Medulla oblongata (tissue), 1 donor: Measurements from ENCODE around the gene MARS1.
"Not testable (repeated sequence)": the region's sequence is repeated elsewhere in the genome, so short reads cannot be mapped to it uniquely, and the experiment has no call there.

Experiments used
- DNase-seq: peaks from one replicate; pipeline ENCODE4 v3.0.0-alpha.2; 2015; ENCODE audit errors: extremely low spot score

The MARS1 gene

GRCh38 chr12:57487597-57488401, at the start of gene MARS1:
TSS of gene MARS1 (plus strand) at chr12:57488068. CDS start at chr12:57488091, 23 bp downstream.
- peak; percentile 99 for DNase-seq

DNA sequence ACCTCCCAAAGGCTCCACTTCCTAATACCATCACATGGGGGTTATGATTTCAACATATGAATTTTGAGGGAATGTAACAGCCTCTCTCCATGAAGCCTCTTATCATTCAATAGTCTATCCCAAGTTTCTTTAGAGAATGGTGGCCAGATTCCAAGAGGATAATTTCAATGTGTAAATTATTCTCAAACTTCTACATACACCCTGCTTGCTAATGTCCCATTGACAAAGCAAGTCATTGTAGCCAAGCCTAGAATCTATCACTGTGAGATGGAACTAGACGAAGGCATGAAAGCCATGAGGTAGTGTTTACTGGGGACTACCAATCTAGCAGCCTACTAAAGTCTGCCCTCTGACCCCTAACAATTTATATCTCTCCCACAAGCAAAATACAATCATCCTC, 49.5 kb upstream of the MARS1 start:
- DNase-seq = no peak

GRCh38 chr12:57439762-57440266, 48.1 kb upstream of the MARS1 start:
- no peak for DNase-seq

DNA sequence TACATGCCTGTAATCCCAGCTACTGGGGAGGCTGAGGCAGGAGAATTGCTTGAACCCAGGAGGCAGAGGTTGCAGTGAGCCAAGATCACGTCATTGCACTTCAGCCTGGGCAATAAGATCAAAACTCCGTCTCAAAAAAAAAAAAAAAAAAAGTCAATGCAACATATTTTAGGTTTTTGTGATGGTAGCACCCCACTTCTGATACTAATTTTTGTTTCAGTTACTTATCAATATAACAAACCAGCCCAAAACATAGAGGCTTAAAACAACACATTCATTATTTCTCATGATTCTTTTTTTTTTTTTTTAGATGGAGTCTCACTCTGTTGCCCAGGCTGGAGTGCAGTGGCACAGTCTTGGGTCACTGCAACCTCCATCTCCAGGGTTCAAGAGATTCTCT, 46.5 kb upstream of the MARS1 start:
- not testable (repeated sequence) for DNase-seq

- DNase-seq = no peak
Observed at GRCh38 chr12:57441846-57442427, 45.9 kb upstream of the MARS1 start.

DNA sequence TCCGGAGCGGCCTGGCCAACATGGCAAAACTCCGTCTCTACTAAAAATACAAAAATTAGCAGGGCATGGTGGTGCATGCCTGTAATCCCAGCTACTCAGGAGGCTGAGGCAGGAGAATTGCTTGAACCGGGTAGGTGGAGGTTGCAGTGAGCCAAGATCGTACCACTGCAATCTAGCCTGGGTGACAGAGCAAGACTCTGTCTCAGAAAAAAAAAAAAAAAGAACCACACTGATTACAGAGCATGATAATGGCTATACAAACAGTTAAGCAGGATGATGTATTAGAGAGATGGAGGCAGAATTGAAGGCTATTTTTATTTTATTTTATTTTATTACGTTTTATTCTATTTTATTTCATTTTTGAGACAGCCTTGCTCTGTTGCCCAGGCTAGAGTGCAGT, 43.5 kb upstream of the MARS1 start:
- not testable (repeated sequence) for DNase-seq

DNA sequence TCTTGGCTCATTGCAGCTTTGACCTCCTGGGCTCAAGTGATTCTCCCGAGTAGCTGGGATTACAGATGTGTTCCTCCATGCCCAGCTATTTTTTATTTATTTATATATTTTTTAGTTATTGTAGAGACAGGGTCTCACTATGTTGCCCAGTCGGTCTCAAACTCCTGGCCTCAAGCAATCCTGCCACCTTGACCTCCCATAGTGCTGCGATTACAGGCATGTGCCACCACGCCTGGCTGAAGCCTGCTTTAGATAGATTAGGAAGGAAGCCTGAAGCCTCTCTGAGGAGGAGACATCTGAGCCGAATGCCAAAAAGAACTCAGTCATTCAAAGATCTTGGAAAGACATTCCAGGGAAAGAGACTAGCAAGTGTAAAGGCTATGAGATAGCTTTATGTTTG, 43.1 kb upstream of the MARS1 start:
- DNase-seq = no peak

DNA sequence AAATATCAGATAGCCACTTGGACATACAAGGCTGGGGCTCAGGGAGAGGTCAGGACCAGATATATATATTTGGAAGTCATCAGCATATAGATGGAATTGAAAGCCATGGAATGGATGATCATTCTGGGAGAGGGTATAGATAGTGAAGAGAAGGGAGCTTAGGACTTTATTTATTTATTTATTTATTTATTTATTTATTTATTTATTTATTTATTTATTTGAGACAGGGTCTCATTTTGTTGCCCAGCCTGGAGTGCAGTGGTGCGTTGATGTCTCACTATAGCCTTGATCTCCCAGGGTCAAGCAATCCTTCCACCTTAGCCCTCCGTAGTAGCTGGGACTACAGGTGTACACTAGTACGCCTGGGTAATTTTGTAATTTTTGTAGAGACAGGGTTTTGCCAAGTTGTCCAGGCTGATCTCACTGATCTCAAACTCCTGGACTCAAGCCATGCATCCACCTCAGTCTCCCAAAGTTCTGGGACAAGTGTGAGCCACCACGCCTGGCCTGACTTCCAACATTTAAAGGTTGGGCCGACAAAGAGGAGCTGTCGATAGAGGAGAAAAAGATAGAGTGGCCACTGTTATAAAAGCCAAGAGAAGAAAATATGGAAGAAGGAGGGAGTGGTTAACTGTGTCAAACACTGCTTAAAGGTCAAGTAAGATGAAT, 41.4 kb upstream of the MARS1 start:
- DNase-seq = no peak

DNA sequence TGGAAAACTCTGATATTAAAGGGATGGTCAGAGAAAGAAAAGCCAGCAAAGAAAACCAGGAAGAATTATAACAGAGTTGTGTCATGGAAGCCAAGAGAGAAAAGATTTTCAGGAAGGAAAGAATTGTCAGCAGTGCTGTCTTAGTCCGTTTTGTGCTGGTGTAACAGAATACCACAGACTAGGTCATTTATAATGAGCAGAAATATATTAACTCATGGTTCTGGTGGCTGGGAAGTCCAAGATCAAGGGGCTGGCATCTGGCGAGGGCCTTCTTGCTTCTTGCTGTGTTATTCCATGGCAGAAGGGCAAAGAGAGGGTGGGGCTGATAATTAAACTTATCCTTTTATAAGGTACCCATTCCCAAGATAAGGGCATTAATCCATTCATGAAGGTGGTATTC, 39.2 kb upstream of the MARS1 start:
- no peak for DNase-seq

DNA sequence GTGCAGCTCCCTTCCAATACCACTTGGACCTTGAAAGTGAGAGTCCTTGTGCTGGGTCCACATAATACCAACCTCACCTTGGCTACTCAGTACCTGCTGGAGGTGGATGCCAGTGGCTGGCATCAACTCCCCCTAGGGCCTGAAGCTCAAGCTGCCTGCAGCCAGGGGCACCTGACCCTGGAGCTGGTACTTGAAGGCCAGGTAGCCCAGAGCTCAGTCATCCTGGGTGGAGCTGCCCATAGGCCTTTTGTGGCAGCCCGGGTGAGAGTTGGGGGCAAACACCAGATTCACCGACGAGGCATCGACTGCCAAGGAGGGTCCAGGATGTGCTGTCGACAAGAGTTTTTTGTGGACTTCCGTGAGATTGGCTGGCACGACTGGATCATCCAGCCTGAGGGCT, 38.5 kb upstream of the MARS1 start:
- DNase-seq = no peak

DNA sequence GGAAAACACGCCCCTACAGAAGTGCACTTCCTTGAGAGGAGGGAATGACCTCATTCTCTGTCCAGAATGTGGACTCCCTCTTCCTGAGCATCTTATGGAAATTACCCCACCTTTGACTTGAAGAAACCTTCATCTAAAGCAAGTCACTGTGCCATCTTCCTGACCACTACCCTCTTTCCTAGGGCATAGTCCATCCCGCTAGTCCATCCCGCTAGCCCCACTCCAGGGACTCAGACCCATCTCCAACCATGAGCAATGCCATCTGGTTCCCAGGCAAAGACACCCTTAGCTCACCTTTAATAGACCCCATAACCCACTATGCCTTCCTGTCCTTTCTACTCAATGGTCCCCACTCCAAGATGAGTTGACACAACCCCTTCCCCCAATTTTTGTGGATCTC, 37.8 kb upstream of the MARS1 start:
- no peak for DNase-seq

DNA sequence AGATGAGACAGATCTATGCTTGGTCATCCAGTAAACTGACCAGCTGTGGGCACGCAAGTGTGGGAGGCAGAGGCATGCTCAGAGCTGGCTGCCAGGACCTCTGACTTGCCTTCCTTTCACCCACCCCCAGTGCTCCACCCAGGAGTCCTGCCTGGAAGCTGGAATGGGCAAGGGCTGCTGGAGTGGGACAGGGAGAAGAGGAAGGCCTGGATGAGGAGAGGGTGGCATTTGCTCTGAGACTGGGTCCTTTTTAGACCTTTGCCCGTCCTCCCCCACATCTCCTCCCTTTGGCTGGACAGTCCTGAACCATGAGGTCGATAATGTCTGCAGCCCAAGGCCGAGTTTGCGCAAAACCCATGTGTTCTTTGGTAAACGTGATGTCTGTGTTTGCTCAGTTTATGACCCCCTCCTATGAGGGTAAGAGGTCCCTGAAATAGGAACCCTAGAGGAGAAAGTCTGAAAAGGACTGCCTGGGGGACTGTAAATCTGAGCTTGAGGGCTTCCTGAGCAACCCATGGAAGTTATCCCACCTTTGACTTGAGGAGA, 36.6 kb upstream of the MARS1 start:
- no peak for DNase-seq

- DNase-seq = no peak
Observed at GRCh38 chr12:57452181-57452936, 35.5 kb upstream of the MARS1 start.

DNA sequence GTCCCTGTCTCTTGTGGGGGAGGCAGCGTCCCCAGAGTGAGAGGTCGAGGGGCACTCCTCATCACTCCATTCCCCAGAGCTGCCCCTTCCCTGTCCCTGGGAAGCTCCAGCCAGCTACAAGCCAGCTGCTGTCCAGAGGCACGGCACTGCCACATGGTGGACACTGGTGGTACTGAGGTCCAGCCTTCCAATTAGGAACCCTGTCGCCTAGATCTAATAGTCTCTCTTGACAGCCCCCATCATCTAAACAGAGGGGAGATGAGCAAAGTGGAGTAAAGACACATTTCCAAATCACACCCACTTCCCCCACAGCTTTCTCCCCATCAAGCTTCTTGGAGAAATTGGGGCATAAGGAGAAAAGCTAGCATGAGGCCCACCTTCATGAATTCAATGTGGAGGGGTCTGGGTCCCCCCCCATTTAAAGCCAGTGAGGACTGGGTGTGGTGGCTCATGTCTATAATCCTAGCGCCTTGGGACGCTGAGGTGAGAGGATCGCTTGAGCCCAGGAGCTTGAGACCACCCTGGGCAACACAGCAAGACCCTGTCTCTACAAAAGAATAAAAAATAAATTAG, 34.8 kb upstream of the MARS1 start:
- peak; percentile 81 for DNase-seq

DNA sequence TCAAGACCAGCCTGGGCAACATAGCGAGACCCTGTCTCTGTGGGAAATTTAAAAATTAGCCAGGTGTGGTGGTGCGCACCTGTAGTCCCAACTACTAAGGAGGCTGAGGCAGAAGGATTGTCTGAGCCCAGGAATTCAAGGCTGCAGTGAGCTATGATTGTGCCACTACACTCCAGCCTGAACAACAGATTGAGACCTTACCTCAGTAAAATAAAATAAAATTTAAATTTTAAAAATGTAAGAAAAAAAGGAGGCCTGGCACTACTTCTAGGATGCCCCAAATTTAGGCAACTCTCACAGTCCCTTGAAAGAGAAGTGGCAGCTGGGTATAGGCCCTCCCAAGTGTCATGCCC, 33.7 kb upstream of the MARS1 start:
- no peak for DNase-seq

- DNase-seq = no peak
Observed at GRCh38 chr12:57454566-57455373, 33.1 kb upstream of the MARS1 start, which contains the start of gene INHBE. TSS of gene INHBE (plus strand) at chr12:57455307. CDS start at chr12:57455537, 230 bp downstream.

DNA sequence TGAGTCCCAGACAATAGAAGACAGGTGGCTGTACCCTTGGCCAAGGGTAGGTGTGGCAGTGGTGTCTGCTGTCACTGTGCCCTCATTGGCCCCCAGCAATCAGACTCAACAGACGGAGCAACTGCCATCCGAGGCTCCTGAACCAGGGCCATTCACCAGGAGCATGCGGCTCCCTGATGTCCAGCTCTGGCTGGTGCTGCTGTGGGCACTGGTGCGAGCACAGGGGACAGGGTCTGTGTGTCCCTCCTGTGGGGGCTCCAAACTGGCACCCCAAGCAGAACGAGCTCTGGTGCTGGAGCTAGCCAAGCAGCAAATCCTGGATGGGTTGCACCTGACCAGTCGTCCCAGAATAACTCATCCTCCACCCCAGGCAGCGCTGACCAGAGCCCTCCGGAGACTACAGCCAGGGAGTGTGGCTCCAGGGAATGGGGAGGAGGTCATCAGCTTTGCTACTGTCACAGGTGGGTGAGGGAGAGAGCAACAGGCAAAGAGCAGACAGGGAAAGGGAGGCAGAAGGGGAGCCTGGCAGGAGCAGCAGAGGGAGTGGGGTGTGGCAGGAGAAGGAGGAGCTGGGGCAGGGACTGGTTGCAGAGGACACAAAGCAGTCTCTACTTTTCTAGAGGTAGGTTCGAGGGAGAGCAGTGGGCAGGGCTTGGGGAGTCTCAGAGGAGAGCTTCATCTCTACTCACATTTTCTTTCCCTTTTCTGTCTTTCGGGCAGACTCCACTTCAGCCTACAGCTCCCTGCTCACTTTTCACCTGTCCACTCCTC, 32.3 kb upstream of the MARS1 start:
- DNase-seq = no peak

DNA sequence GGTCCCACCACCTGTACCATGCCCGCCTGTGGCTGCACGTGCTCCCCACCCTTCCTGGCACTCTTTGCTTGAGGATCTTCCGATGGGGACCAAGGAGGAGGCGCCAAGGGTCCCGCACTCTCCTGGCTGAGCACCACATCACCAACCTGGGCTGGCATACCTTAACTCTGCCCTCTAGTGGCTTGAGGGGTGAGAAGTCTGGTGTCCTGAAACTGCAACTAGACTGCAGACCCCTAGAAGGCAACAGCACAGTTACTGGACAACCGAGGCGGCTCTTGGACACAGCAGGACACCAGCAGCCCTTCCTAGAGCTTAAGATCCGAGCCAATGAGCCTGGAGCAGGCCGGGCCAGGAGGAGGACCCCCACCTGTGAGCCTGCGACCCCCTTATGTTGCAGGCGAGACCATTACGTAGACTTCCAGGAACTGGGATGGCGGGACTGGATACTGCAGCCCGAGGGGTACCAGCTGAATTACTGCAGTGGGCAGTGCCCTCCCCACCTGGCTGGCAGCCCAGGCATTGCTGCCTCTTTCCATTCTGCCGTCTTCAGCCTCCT, 31.6 kb upstream of the MARS1 start:
- DNase-seq = no peak

DNA sequence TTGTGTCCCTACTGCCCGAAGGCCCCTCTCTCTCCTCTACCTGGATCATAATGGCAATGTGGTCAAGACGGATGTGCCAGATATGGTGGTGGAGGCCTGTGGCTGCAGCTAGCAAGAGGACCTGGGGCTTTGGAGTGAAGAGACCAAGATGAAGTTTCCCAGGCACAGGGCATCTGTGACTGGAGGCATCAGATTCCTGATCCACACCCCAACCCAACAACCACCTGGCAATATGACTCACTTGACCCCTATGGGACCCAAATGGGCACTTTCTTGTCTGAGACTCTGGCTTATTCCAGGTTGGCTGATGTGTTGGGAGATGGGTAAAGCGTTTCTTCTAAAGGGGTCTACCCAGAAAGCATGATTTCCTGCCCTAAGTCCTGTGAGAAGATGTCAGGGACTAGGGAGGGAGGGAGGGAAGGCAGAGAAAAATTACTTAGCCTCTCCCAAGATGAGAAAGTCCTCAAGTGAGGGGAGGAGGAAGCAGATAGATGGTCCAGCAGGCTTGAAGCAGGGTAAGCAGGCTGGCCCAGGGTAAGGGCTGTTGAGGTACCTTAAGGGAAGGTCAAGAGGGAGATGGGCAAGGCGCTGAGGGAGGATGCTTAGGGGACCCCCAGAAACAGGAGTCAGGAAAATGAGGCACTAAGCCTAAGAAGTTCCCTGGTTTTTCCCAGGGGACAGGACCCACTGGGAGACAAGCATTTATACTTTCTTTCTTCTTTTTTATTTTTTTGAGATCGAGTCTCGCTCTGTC, 31.0 kb upstream of the MARS1 start:
- no peak for DNase-seq
